GM21576 (cell line): Measurements from ENCODE around the gene PRRX2.
A peak's percentile ranks its signal among the peaks of the same experiment; 100 is the strongest.

ENCODE experiments used
- ATAC-seq: cut with Tn5 transposase; IDR thresholded peaks from one replicate; pipeline ENCODE4 v1.9.1; 2021; ENCODE audit warnings: mild to moderate bottlenecking, moderate library complexity; ENCODE audit not compliant: unreplicated experiment

PRRX2 gene

GRCh38 chr9:129665389-129665775, at the start of gene PRRX2:
PRRX2 (plus strand) TSS chr9:129665647; CDS start chr9:129665868, 221 bp downstream.
- no peak for ATAC-seq

- no peak for ATAC-seq
These were observed 48.3 kb upstream of the PRRX2 start for GRCh38 chr9:129617167-129617566.

- ATAC-seq = no peak
These were observed 45.4 kb upstream of the PRRX2 start for GRCh38 chr9:129619787-129620668.

DNA sequence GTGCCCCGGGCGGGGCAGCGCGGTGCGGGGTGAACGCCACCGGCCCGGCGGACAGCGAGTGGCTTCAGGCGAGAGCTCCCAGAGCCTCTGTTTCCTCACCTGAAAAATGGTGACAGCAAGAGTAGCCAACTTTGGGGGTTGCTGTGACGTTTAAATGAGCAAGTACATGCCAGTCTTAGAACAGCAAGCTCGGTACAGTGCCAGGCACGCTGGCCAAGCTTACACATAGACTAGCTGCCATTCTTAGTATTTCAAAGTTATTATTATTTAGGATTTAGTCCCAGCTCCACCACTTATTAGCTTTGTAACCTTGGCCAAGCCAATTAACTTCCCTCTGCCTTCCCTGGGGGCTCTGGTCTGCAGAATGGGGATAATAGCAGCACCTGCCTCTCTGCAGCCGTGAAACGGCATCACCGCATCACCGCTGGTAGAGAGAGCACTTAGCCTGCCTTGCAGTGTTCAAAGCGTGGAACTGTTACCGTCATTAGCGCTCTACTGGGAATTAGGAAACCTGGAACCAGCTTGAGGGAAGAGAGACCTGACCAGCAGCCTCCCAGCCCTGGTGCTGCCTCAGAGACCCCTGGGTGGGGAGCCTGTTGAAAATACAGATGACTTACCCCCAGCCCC, 44.7 kb upstream of the PRRX2 start, which contains the start of gene C9orf50:
Gene C9orf50 (minus strand): TSS at position 433 of the 627 bp plus-strand sequence. CDS start 527 bp downstream, outside the sequence.
- no peak for ATAC-seq

- no peak for ATAC-seq
These were observed 42.1 kb upstream of the PRRX2 start for GRCh38 chr9:129623331-129623730.

GRCh38 chr9:129624168-129624759, 41.2 kb upstream of the PRRX2 start:
- no peak for ATAC-seq

DNA sequence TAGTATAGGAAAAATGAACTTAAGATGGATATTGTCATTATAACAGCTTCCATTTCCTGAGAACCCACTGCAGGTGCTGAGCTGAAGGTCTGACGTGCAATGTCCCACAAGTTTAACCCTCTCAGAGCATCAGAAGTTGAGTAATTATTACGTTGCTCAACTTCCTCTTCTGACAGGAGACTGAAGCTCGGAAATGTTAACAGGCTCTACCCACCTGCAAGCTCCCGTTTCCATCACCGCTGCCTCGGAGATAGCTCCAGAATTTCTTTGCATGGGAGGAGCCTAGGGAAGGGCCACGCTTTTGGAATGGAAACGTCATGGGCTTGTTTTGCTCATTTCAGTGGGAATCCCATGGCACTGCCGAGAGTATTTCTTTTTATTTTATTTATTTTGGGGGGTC, 40.5 kb upstream of the PRRX2 start:
- no peak for ATAC-seq

- peak; percentile 74 for ATAC-seq
These were observed 39.3 kb upstream of the PRRX2 start, which contains the start of gene NTMT1 for GRCh38 chr9:129626079-129626624. NTMT1 (plus strand) TSS chr9:129626163; CDS start chr9:129632704, 6,541 bp downstream.

- ATAC-seq = no peak
These were observed 38.7 kb upstream of the PRRX2 start for GRCh38 chr9:129626625-129627284.

DNA sequence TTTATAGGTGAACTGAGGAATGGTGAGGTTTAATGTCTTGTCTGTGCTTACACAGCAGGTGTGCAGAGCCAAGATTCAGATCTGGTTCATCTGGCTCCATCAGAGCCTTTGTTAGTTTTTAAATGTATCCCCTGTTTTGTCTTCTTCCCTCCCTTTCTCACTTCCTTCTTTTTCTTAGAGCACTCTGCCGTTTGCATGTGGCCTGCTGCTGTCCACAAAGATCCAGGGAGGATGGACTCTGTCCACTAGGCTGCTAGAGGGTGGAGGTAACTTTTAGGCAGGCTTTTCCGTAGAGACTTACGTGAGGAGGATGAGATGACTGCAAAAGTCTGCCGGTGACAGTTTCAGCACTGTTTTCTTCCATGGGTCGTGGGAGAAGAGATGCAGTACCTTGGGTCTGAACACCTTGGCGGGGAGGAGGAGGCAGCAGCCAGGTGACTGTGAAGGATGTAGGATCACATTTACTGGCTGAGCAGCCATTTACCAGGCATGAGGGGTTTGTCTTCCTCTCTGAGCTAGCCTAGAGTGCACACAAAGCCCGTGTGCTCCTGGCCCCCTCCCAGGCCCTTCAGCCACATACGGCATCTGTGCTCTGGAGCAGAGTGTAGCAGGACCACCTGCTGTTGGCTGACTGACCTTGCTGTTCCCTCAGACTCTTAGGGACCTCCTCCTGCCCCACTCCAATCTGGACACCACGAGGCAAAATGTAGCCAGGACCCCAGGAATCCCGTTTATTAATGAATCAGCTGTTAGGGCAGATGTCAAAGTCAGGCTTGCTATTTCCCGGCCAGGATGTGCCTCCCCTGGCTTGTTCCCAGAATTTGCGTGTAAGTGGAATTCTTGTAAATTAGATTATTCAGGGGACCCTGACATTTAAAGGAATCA, 37.6 kb upstream of the PRRX2 start:
- no peak for ATAC-seq

DNA sequence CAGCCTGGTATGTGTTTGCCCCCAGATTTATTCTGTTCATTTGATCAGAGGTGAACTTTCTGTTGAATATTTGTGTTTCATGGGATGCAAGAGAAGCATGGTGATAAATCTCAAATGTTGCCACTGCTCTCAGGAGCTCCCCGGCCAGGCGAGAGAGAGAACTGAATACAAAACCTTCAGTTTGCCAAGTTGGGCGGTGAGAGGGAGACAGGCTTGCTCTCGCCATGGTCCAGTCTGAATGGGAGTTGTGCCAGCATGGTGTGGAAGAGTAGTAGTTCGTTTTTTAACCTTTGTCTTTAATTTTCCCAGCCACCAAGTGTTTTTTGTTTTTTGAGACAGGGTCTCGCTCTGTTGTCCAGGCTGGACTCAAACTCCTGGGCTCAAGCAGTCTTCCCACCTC, 36.7 kb upstream of the PRRX2 start:
- no peak for ATAC-seq

GRCh38 chr9:129629251-129629820, 36.1 kb upstream of the PRRX2 start:
- no peak for ATAC-seq

GRCh38 chr9:129630967-129631673, 34.3 kb upstream of the PRRX2 start:
- ATAC-seq = no peak

GRCh38 chr9:129631674-129632129, 33.7 kb upstream of the PRRX2 start:
- no peak for ATAC-seq

GRCh38 chr9:129632460-129632859, 33.0 kb upstream of the PRRX2 start:
- no peak for ATAC-seq

DNA sequence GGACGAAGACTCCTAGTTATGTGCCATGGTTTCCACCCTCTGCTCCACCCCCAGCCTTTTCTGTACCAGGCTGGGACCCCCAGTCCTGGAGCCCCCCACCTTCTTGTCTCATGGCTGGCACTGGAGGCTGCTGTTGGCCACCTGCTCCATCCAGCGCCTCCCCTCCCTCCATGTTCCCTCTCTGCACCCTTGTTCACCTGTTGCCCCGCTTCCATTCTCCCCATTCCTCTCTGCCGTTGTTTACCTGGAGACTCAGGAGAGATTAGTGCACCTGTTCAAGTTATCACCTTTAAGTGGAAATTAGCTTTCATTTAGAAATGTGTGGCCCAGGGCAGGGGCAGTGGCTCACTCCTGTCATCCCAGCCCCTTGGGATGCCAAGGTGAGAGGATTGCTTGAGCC, 32.2 kb upstream of the PRRX2 start:
- no peak for ATAC-seq

DNA sequence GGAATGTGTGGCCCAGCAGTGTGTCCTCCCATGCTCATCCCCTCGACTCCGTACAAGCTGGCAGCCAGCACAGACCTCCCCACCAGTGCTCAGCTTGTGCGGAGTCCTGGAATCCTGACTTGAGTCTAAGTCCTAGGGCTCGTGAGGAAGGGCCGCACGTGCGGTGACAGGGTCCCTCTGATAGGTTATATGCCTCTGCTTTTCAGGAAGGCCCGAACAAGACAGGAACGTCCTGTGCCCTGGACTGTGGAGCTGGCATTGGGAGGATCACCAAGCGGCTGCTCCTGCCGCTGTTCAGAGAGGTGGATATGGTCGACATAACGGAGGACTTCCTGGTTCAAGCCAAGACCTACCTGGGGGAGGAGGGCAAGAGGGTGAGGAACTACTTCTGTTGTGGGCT, 31.6 kb upstream of the PRRX2 start:
- ATAC-seq = no peak

GRCh38 chr9:129635099-129636065, 30.1 kb upstream of the PRRX2 start:
- no peak for ATAC-seq
